GM06990 (cell line): Measurements from ENCODE around the gene IL17RB.

Experiments used
- DNase-seq: peaks from one replicate; pipeline ENCODE4 v3.0.0-alpha.2; 2011; ENCODE audit not compliant: insufficient read length; ENCODE audit errors: extremely low read depth
- H3K27me3 ChIP-seq: replicated peaks from 2 replicates; pipeline ENCODE4 v1.6.0; 2011; ENCODE audit warnings: low read length; ENCODE audit not compliant: control insufficient read depth, insufficient read depth
- H3K36me3 ChIP-seq: 2 replicates; pipeline ENCODE4 v1.5.1; 2011; ENCODE audit warnings: low read length; ENCODE audit not compliant: control insufficient read depth, insufficient read depth
- H3K4me3 ChIP-seq: replicated peaks from 2 replicates; pipeline ENCODE4 v1.5.1; 2011; ENCODE audit warnings: low read depth, mild to moderate bottlenecking, control low read depth, low read length
- TF ChIP-seq, protein P1 (sequence below): IDR thresholded peaks from 2 replicates; pipeline ENCODE4 v1.5.1; 2011; ENCODE audit warnings: low read length, control low read depth, mild to moderate bottlenecking, inconsistent platforms; ENCODE audit not compliant: insufficient read depth, poor library complexity, severe bottlenecking

Gene IL17RB

DNA sequence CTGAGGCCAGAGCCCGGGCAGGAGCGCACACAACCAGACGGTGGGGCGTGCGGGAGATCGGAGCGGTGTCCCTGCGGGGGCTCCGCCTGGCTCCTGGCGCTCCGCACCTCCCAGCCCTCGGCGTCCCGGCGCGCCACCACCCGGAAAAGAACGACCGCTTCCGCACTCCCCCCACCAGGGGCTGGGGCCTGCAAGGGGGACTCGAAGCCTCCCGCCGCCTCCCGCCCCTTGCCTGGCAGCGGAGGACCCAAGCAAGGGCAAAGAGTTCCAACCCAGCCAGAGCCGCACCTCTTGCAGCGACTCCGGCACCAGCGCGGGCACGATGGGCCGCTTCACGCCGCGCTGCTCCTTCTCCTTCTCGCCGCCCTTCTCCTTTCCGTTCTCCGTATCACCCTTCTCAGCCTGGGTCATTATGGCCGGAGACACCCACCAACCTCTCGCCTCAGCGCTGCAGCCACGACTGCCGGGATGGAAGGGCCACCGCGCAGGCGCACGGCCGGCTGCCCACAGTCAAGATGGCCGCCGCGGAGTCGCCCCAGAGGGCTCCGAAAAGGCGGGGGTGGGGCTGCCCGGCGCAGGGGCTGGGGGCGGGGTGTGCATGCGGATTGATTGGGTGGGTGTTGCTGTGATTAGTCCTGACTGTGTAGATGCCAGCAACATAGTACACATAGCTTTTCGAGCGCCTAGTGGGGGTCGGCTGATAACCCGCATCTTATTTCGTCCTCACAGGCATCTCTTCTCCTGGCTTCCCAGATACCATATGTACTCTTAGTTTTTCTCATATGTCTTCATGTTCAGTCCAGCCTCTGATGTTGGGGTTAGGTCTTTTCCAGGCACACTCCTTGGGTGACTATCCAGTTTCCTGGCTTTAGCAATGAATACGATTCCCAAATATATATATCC lies 35.6 kb downstream of the IL17RB start, which contains the start of gene ACTR8:
Gene ACTR8 (minus strand): TSS at position 462 of the 903 bp plus-strand sequence. CDS start 51 bp downstream, at position 411.
- peaks cover 5% of the 10 kb centered on the region for H3K36me3 ChIP-seq

DNA sequence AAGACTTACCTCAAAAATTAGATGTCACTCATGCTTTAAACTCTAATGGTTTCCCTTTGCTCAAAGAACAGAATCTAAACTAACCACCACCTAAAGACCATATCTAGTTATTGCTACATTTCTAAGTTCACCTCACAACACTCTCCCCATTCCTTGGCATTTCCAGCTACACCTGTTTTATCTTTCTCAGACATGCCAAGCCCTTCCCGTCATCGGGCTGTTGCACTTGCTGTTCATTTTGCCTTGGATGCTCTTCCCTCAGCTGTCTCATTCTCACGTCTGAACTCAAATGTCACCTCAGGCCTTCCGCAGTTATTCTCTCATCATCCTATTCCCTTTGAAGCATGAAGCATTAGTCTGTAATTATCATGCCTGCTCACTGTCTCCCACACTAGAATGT lies 36.6 kb downstream of the IL17RB start:
- no peak for DNase-seq
- TF ChIP-seq, protein P1, sequence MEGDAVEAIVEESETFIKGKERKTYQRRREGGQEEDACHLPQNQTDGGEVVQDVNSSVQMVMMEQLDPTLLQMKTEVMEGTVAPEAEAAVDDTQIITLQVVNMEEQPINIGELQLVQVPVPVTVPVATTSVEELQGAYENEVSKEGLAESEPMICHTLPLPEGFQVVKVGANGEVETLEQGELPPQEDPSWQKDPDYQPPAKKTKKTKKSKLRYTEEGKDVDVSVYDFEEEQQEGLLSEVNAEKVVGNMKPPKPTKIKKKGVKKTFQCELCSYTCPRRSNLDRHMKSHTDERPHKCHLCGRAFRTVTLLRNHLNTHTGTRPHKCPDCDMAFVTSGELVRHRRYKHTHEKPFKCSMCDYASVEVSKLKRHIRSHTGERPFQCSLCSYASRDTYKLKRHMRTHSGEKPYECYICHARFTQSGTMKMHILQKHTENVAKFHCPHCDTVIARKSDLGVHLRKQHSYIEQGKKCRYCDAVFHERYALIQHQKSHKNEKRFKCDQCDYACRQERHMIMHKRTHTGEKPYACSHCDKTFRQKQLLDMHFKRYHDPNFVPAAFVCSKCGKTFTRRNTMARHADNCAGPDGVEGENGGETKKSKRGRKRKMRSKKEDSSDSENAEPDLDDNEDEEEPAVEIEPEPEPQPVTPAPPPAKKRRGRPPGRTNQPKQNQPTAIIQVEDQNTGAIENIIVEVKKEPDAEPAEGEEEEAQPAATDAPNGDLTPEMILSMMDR, result no peak
- H3K4me3 ChIP-seq, result no peak overlapping the region
- no peaks in the 10 kb centered on the region for H3K27me3 ChIP-seq
- peaks cover 2% of the 10 kb centered on the region for H3K36me3 ChIP-seq

More for the DNA sequence above, 35.6 kb downstream of the IL17RB start, which contains the start of gene ACTR8:
- TF ChIP-seq, protein P1, result peak; percentile 5
- H3K27me3 ChIP-seq, result no peaks in the 10 kb centered on the region
- peak; percentile 92 for DNase-seq
- H3K4me3 ChIP-seq, result peak within 1 kb of the TSS; percentile 81

DNA sequence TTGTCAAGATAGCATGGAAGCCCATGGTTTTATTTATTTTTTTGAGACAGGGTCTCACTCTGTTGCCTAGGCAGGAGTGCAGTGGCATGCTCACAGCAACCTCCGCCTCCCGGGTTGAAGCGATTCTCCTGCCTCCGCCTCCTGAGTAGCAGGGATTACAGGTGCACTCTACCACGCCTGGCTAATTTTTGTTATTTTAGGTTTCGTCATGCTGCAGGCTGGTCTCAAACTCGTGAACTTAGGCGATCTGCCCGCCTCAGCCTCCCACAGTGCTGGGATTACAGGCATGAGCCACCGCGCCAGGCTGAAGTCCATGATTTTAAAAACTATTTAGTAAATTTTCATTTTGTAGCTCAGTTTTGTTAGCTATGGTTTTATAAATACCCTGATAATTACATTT lies 38.3 kb downstream of the IL17RB start:
- TF ChIP-seq, protein P1, result no peak
- no peak overlapping the region for H3K4me3 ChIP-seq
- DNase-seq, result no peak
- H3K27me3 ChIP-seq, result no peaks in the 10 kb centered on the region
- peaks cover 2% of the 10 kb centered on the region for H3K36me3 ChIP-seq

DNA sequence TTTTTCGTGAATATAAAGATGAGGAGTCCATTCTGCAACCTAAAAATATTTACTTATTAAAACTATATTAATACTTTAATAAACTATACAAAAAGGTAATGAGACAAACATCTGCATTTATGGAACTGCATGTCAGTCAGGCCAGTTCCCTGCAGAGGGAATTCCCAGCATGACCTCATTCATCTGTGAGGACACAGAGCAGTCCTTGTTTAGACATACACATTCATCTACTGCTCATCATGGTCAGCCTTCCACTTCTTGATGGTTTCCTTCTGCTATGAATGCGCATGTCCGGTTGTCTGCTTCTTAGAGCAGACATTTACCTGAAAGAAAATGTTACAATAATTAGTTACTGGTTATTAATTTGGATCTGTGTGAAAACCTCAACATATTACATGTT lies 38.9 kb downstream of the IL17RB start:
- H3K36me3 ChIP-seq, result peaks cover 2% of the 10 kb centered on the region
- DNase-seq, result no peak
- TF ChIP-seq, protein P1, result no peak

DNA sequence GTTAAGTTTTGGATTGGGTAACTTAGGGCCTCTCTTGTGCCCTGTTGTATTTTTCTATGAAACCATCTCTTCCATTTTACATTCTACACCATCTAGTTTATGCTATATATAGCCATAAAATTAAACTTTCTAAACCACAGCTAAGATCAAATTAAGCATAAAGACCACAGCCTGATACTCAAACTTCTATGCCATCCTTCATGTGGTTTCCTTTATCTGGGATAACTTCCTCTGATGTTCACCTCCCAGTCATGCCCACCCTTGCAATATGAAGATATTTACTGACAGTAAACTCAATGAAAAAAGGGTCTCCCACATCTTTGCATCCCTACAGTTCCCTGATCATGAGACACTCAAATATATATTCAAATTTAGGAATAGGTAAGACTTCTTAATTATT lies 41.1 kb downstream of the IL17RB start:
- no peak for DNase-seq
- Histone ChIP-seq H3K27me3 (no peaks in the 10 kb centered on the region), H3K4me3 (no peak overlapping the region), H3K36me3 (peaks cover 2% of the 10 kb centered on the region)
- TF ChIP-seq, protein P1, result no peak

More for the DNA sequence above, 38.9 kb downstream of the IL17RB start:
- Histone ChIP-seq H3K27me3 (no peaks in the 10 kb centered on the region), H3K4me3 (no peak overlapping the region)
